Hepatocyte (in vitro differentiated cells): Measurements from ENCODE around the gene OR4C3. TPM values are rescaled to one million over a fixed set of nuclear protein-coding genes. Genes with fewer than 3 reads are reported as not detected.

Source experiments
- DNase-seq: peaks from one replicate; pipeline ENCODE4 v3.0.0-alpha.2; 2016; ENCODE audit warnings: low spot score
- H2AFZ ChIP-seq: fragments of 200-600 bp; sonication (generic); 2 replicates; pipeline ENCODE4 v1.6.0; 2016; ENCODE audit warnings: antibody characterized with exemption, mild to moderate bottlenecking
- H3K27ac ChIP-seq: fragments of 200-600 bp; sonication (generic); 2 replicates; pipeline ENCODE4 v1.5.1; 2016; ENCODE audit warnings: mild to moderate bottlenecking
- H3K27me3 ChIP-seq: fragments of 200-600 bp; sonication (generic); 2 replicates; pipeline ENCODE4 v1.6.1; 2016
- H3K36me3 ChIP-seq: fragments of 200-600 bp; sonication (generic); replicated peaks from 2 replicates; pipeline ENCODE4 v1.5.1; 2016; ENCODE audit warnings: low read depth; ENCODE audit not compliant: insufficient read depth
- H3K4me1 ChIP-seq: fragments of 200-600 bp; sonication (generic); 2 replicates; pipeline ENCODE4 v1.5.1; 2016; ENCODE audit warnings: mild to moderate bottlenecking, moderate library complexity; ENCODE audit not compliant: insufficient read depth
- H3K4me2 ChIP-seq: fragments of 200-600 bp; sonication (generic); 2 replicates; pipeline ENCODE4 v1.6.0; 2016
- H3K4me3 ChIP-seq: fragments of 200-600 bp; sonication (generic); 2 replicates; pipeline ENCODE4 v1.5.1; 2016; ENCODE audit warnings: mild to moderate bottlenecking
- H3K79me2 ChIP-seq: fragments of 200-600 bp; sonication (generic); 2 replicates; pipeline ENCODE4 v1.6.0; 2017; ENCODE audit warnings: mild to moderate bottlenecking
- H3K9me2 ChIP-seq: fragments of 200-600 bp; sonication (generic); replicated peaks from 2 replicates; pipeline ENCODE4 v1.6.0; 2017; ENCODE audit warnings: mild to moderate bottlenecking; ENCODE audit not compliant: insufficient read depth
- H3K9me3 ChIP-seq: fragments of 200-600 bp; sonication (generic); 2 replicates; pipeline ENCODE4 v1.5.1; 2016; ENCODE audit warnings: low read depth, mild to moderate bottlenecking
- H4K20me1 ChIP-seq: fragments of 200-600 bp; sonication (generic); 2 replicates; pipeline ENCODE4 v1.6.0; 2016; ENCODE audit warnings: mild to moderate bottlenecking; ENCODE audit not compliant: insufficient read depth, poor library complexity, severe bottlenecking
- CTCF ChIP-seq: fragments of 200-600 bp; sonication (generic); IDR thresholded peaks from 2 replicates; pipeline ENCODE4 v1.5.1; 2016; ENCODE audit warnings: antibody characterized with exemption, mild to moderate bottlenecking; ENCODE audit not compliant: poor library complexity
- EZH2 ChIP-seq: fragments of 200-600 bp; sonication (generic); IDR thresholded peaks from 2 replicates; pipeline ENCODE4 v1.6.1; 2016; ENCODE audit warnings: antibody characterized with exemption, mild to moderate bottlenecking, borderline replicate concordance
- EZH2phosphoT487 ChIP-seq: fragments of 200-600 bp; sonication (generic); IDR thresholded peaks from one replicate; pipeline ENCODE4 v1.6.1; 2018; ENCODE audit warnings: antibody characterized with exemption, mild to moderate bottlenecking, low read depth, moderate library complexity; ENCODE audit not compliant: unreplicated experiment, severe bottlenecking
- WGBS: methylation state at CpG from one replicate; pipeline ENCODE4 v1.1.6; 2016; ENCODE audit warnings: low lambda C conversion rate; ENCODE audit errors: missing lambda C conversion rate; 5-methylcytosine and 5-hydroxymethylcytosine counted together
- polyA plus RNA-seq: library from polyadenylated mRNA; unstranded; fragments of >200 nt; fragmentation: Nextera tagmentation; extraction: Ambion mirVana; gene quantifications from 2 replicates; pipeline ENCODE4 v1.2.1, GENCODE V29; 2016
- total RNA-seq: library from RNA; depleted of rRNA; stranded (reverse); fragments of >200 nt; gene quantifications from 2 replicates; pipeline ENCODE4 v1.2.3, GENCODE V29; 2014

Gene OR4C3
- total and polyA plus RNA-seq, 2 experiments from 2014 or later = not detected

DNA sequence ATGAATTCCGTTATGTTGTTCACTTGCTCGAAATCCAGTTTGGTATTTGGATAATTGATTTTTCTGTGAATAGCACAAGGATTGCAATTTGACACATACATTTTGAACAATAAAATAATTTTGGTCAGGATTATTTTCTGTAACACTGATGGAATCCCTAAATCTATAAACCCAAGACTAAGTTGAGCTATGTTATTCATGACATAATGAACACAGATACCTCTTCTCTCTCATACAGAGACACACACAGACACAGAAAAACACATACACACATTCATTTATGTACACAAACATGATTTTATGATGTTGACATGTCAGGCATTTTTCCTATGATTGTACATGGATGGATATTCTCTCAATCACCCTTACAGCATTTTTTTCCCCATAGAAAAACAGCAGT, 41.6 kb downstream of the OR4C3 start, which contains the start of gene OR4C5:
OR4C5 (minus strand) TSS at position 101 of the 400 bp plus-strand sequence; CDS start at position 101, 0 bp downstream.
- 73% methylated on average over 2 of the region's 2 CpGs for WGBS
- H4K20me1 ChIP-seq = no peaks in the 10 kb centered on the region
- no peak within 1 kb of the TSS for H3K4me3 ChIP-seq

More for the DNA sequence above, 41.6 kb downstream of the OR4C3 start, which contains the start of gene OR4C5:
- TF ChIP-seq EZH2phosphoT487 (no peak), EZH2 (no peak), CTCF (no peak)
- no peak within 1 kb of the TSS for H2AFZ ChIP-seq
- no peaks in the 10 kb centered on the region for H3K9me3 ChIP-seq
- H3K9me2 ChIP-seq = no peaks in the 10 kb centered on the region
- H3K79me2 ChIP-seq = no peaks in the 10 kb centered on the region
- H3K27ac ChIP-seq = no peak within 1 kb of the TSS
- no peaks in the 10 kb centered on the region for H3K27me3 ChIP-seq
- H3K4me2 ChIP-seq = no peak within 1 kb of the TSS
- no peaks in the 10 kb centered on the region for H3K4me1 ChIP-seq
- no peak for DNase-seq
- no peaks in the 10 kb centered on the region for H3K36me3 ChIP-seq

Other genes with a start within 250 kb of the OR4C3 start
- not detected in 2 replicates for gene OR4B1, start 108.1 kb upstream of the OR4C3 start, total RNA-seq
- gene OR4B1, start 108.1 kb upstream of the OR4C3 start, polyA plus RNA-seq = not detected in 2 replicates
- gene OR4X2, start 79.8 kb upstream of the OR4C3 start, total RNA-seq = not detected in 2 replicates
- gene OR4X2, start 79.8 kb upstream of the OR4C3 start, polyA plus RNA-seq = not detected in 2 replicates
- not detected in 2 replicates for gene OR4X1, start 61.1 kb upstream of the OR4C3 start, total RNA-seq
- gene OR4X1, start 61.1 kb upstream of the OR4C3 start, polyA plus RNA-seq = not detected in 2 replicates
- not detected in 2 replicates for gene OR4S1, start 18.7 kb upstream of the OR4C3 start, total RNA-seq
- not detected in 2 replicates for gene OR4S1, start 18.7 kb upstream of the OR4C3 start, polyA plus RNA-seq
- not detected in 2 replicates for gene OR4C5, start 41.5 kb downstream of the OR4C3 start, total RNA-seq
- gene OR4C5, start 41.5 kb downstream of the OR4C3 start, polyA plus RNA-seq = not detected in 2 replicates
- not detected in 2 replicates for gene OR4A47, start 163.9 kb downstream of the OR4C3 start, total RNA-seq
- not detected in 2 replicates for gene OR4A47, start 163.9 kb downstream of the OR4C3 start, polyA plus RNA-seq